Neural progenitor cell (in vitro differentiated cells): Measurements from ENCODE around the gene SCARF1.

Experiments
- CTCF ChIP-seq: fragments of 200-600 bp; sonication (generic); IDR thresholded peaks from 2 replicates; pipeline ENCODE4 v1.5.1; 2017; ENCODE audit warnings: antibody characterized with exemption, mild to moderate bottlenecking
- EZH2 ChIP-seq: fragments of 200-600 bp; sonication (generic); IDR thresholded peaks from 2 replicates; pipeline ENCODE4 v1.6.1; 2017; ENCODE audit warnings: antibody characterized with exemption, mild to moderate bottlenecking, moderate library complexity

GRCh38 chr17:1648963-1649843 is 3.7 kb upstream of the SCARF1 start:
- TF ChIP-seq EZH2 = no peak
- peak; percentile 70 for TF ChIP-seq CTCF
